ENCODE results near the gene DPM3. TPM values are rescaled to one million over a fixed set of nuclear protein-coding genes. Genes with fewer than 3 reads are reported as not detected.

The DPM3 gene
- total RNA-seq, 1 experiment from 2014 or later = 27.8 TPM

GRCh38 chr1:155183775-155184221, 43.5 kb upstream of the DPM3 start:
- no peak for TF ChIP-seq CTCF (IDR thresholded peaks at IDR 0.05; ENCODE audit: insufficient read depth in 1 of 2, low read depth in 1 of 2, low read length in 1 of 2, severe bottlenecking in 1 of 2, unreplicated experiment in 1 of 2)
- Histone ChIP-seq H3K9me3 (no peaks in the 10 kb centered on the region), H3K36me3 (ENCODE audit: control insufficient read depth, insufficient read depth, low read length) (no peaks in the 10 kb centered on the region), H3K27me3 (replicated peaks; ENCODE audit: control insufficient read depth, insufficient read depth, low read length) (no peaks in the 10 kb centered on the region), H3K4me1 (peaks cover 21% of the 10 kb centered on the region), H3K4me3 (ENCODE audit: low read depth, low read length) (no peak overlapping the region)
- no peaks in the 10 kb centered on the region for H3K9me3 Mint-ChIP-seq (ENCODE audit: unreplicated experiment)
- ChIA-PET POLR2A (no interaction called here), CTCF (no interaction called here)
- peaks cover 7% of the 10 kb centered on the region for H3K36me3 Mint-ChIP-seq (ENCODE audit: insufficient read depth, unreplicated experiment)
- intact Hi-C loops (cut with micrococcal nuclease; ENCODE audit: unreplicated experiment) = no loop called here
- no peak overlapping the region for H3K27ac Mint-ChIP-seq (ENCODE audit: unreplicated experiment)
- H3K4me3 Mint-ChIP-seq (ENCODE audit: unreplicated experiment) = no peak overlapping the region
- H3K4me1 Mint-ChIP-seq (ENCODE audit: low read depth, unreplicated experiment) = peaks cover 23% of the 10 kb centered on the region
- H3K27me3 Mint-ChIP-seq (ENCODE audit: insufficient read depth, unreplicated experiment) = no peaks in the 10 kb centered on the region
- no TSS peak for BruUV-seq (replicated peaks)
- DNase-seq = no peak

DNA sequence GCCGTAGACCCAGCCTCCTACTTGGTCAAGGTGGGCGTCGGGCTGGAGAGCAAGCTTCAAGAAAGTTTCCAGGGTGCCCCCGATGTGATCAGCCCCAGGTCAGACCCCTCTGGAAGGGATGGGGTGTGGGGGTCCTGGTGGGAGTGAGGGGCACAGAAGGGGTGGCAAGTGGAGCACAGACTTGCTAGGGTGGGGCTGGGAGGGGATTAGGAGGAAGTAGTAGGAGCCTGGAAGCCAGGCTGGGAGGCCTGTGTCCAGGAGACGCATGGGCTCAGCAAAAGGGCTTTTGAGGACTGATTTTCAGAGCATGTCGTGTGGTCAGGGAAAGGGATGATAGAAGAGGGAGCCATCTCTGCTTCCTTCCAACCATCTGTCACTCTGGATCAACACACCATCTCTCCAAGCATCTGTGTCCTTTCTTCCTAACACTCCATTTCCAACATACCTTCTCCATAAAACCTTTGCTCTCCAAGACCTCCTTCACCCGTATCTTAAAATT, 41.8 kb upstream of the DPM3 start:
- no peak overlapping the region for H3K4me3 ChIP-seq (ENCODE audit: low read depth, low read length)
- Mint-ChIP-seq H3K27ac (ENCODE audit: unreplicated experiment) (no peak overlapping the region), H3K27me3 (ENCODE audit: insufficient read depth, unreplicated experiment) (no peaks in the 10 kb centered on the region), H3K9me3 (ENCODE audit: unreplicated experiment) (no peaks in the 10 kb centered on the region), H3K4me1 (ENCODE audit: low read depth, unreplicated experiment) (peaks cover 23% of the 10 kb centered on the region), H3K4me3 (ENCODE audit: unreplicated experiment) (no peak overlapping the region), H3K36me3 (ENCODE audit: insufficient read depth, unreplicated experiment) (no peaks in the 10 kb centered on the region)
- peak in 1 of 2 experiments; percentile 22 for DNase-seq
- no peaks in the 10 kb centered on the region for H3K27me3 ChIP-seq (replicated peaks; ENCODE audit: control insufficient read depth, insufficient read depth, low read length)
- TF ChIP-seq CTCF (IDR thresholded peaks at IDR 0.05; ENCODE audit: insufficient read depth in 1 of 2, low read depth in 1 of 2, low read length in 1 of 2, severe bottlenecking in 1 of 2, unreplicated experiment in 1 of 2) = no peak
- ChIA-PET CTCF (interaction anchor here (0.6 kb wide), 1 partner anchor 239 kb away, joined by 12 read pairs; no protein-coding TSS in a partner anchor), POLR2A (no interaction called here)
- intact Hi-C loops (cut with micrococcal nuclease; ENCODE audit: unreplicated experiment) = no loop called here
- peaks cover 21% of the 10 kb centered on the region for H3K4me1 ChIP-seq
- no peaks in the 10 kb centered on the region for H3K36me3 ChIP-seq (ENCODE audit: control insufficient read depth, insufficient read depth, low read length)
- no peaks in the 10 kb centered on the region for H3K9me3 ChIP-seq
- BruUV-seq (replicated peaks) = no TSS peak

GRCh38 chr1:155181371-155182051, 41.2 kb upstream of the DPM3 start:
- no peaks in the 10 kb centered on the region for H3K27me3 Mint-ChIP-seq (ENCODE audit: insufficient read depth, unreplicated experiment)
- Histone ChIP-seq H3K4me1 (peaks cover 21% of the 10 kb centered on the region), H3K4me3 (ENCODE audit: low read depth, low read length) (no peak overlapping the region), H3K36me3 (ENCODE audit: control insufficient read depth, insufficient read depth, low read length) (no peaks in the 10 kb centered on the region), H3K9me3 (no peaks in the 10 kb centered on the region), H3K27me3 (replicated peaks; ENCODE audit: control insufficient read depth, insufficient read depth, low read length) (no peaks in the 10 kb centered on the region)
- H3K36me3 Mint-ChIP-seq (ENCODE audit: insufficient read depth, unreplicated experiment) = no peaks in the 10 kb centered on the region
- peaks cover 18% of the 10 kb centered on the region for H3K4me1 Mint-ChIP-seq (ENCODE audit: low read depth, unreplicated experiment)
- ChIA-PET POLR2A (no interaction called here), CTCF (interaction anchor here (0.6 kb wide), 1 partner anchor 238 kb away, joined by 12 read pairs; no protein-coding TSS in a partner anchor)
- DNase-seq = no peak
- H3K9me3 Mint-ChIP-seq (ENCODE audit: unreplicated experiment) = no peaks in the 10 kb centered on the region
- H3K4me3 Mint-ChIP-seq (ENCODE audit: unreplicated experiment) = no peak overlapping the region
- no peak for TF ChIP-seq CTCF (IDR thresholded peaks at IDR 0.05; ENCODE audit: insufficient read depth in 1 of 2, low read depth in 1 of 2, low read length in 1 of 2, severe bottlenecking in 1 of 2, unreplicated experiment in 1 of 2)
- intact Hi-C loops (cut with micrococcal nuclease; ENCODE audit: unreplicated experiment) = no loop called here
- H3K27ac Mint-ChIP-seq (ENCODE audit: unreplicated experiment) = no peak overlapping the region
- BruUV-seq (replicated peaks) = no TSS peak

Data from Caco-2 (cell line).